ENCODE data around the gene VPS72. TPM values are rescaled to one million over a fixed set of nuclear protein-coding genes. Genes with fewer than 3 reads are reported as not detected.

The VPS72 gene
- total RNA-seq, 2 donors from 2014 or later: 38.8 TPM

DNA sequence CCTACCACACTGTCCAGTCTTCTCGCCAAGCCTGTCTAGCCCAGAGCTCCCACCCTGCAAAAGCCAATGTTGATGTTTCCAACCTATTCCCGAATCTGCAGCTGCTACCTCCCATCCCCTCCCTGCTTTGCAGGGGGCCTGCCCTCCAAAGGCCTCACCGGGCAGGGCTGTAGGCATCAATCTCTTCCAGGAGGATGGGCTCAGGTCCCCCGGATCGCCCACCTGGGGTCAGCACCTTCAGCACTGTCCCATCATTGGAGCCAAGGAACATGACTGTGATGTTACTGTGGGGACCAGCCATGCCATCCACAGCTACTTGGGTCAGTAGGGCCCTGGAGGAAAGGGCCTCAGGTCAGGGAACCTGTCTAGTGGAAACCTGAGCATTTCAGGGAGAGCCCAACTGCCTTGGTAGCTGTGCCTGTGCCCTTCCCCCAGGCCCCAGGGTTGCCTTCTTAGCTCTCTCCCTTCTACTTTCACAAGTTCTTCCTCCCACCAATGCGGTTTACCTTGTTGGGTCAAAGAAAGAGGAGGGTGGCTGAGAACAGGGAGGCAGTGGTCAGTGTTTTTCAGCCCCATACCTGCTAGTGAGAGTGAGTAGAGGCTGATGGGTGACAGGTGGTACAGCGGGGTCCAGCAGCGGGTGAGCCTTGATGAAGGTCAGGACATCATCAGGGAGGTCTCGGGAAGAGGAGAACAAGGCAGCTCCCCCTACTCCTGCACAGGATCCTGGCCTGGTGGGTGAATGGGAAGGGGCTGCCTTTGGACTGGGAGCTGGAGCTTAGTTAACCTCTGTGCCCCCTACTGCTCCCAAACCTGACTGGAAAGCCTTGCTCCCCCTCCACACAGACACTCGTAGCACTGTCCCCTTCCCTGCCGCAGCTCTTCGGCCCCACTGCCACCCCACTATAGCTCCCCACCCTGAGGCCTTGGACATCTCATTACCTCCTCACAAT, 54.3 kb downstream of the VPS72 start:
- Histone ChIP-seq H3K27ac (no peak overlapping the region), H3K36me3 (no peaks in the 10 kb centered on the region), H3K4me3 (no peak overlapping the region), H3K4me1 (no peaks in the 10 kb centered on the region), H3K9me3 (no peaks in the 10 kb centered on the region), H3K27me3 (peaks cover 8% of the 10 kb centered on the region), H3K9ac (ENCODE audit: low read depth in 2 of 2, low read length in 2 of 2) (no peak overlapping the region)
- DNase-seq: no peak
- TF ChIP-seq, protein P1, sequence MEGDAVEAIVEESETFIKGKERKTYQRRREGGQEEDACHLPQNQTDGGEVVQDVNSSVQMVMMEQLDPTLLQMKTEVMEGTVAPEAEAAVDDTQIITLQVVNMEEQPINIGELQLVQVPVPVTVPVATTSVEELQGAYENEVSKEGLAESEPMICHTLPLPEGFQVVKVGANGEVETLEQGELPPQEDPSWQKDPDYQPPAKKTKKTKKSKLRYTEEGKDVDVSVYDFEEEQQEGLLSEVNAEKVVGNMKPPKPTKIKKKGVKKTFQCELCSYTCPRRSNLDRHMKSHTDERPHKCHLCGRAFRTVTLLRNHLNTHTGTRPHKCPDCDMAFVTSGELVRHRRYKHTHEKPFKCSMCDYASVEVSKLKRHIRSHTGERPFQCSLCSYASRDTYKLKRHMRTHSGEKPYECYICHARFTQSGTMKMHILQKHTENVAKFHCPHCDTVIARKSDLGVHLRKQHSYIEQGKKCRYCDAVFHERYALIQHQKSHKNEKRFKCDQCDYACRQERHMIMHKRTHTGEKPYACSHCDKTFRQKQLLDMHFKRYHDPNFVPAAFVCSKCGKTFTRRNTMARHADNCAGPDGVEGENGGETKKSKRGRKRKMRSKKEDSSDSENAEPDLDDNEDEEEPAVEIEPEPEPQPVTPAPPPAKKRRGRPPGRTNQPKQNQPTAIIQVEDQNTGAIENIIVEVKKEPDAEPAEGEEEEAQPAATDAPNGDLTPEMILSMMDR (IDR thresholded peaks at IDR 0.05): no peak
- intact Hi-C loops (cut with DNase I): no loop called here

GRCh38 chr1:151134991-151135390, 55.0 kb downstream of the VPS72 start:
- Histone ChIP-seq H3K9me3 (no peaks in the 10 kb centered on the region), H3K27me3 (peaks cover 8% of the 10 kb centered on the region), H3K27ac (no peak overlapping the region), H3K9ac (ENCODE audit: low read depth in 2 of 2, low read length in 2 of 2) (no peak overlapping the region), H3K36me3 (no peaks in the 10 kb centered on the region), H3K4me3 (no peak overlapping the region), H3K4me1 (no peaks in the 10 kb centered on the region)
- TF ChIP-seq, protein P1 (IDR thresholded peaks at IDR 0.05): no peak
- intact Hi-C loops (cut with DNase I): no loop called here
- DNase-seq: no peak

- intact Hi-C loops (cut with DNase I): no loop called here
- H3K4me3 ChIP-seq: no peak overlapping the region
- H3K36me3 ChIP-seq: no peaks in the 10 kb centered on the region
- H3K27me3 ChIP-seq: peaks cover 8% of the 10 kb centered on the region
- TF ChIP-seq, protein P1 (IDR thresholded peaks at IDR 0.05): no peak
- no peaks in the 10 kb centered on the region for H3K9me3 ChIP-seq
- no peak for DNase-seq
- no peak overlapping the region for H3K27ac ChIP-seq
- no peaks in the 10 kb centered on the region for H3K4me1 ChIP-seq
- H3K9ac ChIP-seq (ENCODE audit: low read depth in 2 of 2, low read length in 2 of 2): no peak overlapping the region
Measured at GRCh38 chr1:151134396-151134795, 55.6 kb downstream of the VPS72 start.

GRCh38 chr1:151133018-151133806, 56.8 kb downstream of the VPS72 start:
- peaks cover 8% of the 10 kb centered on the region for H3K27me3 ChIP-seq
- no peaks in the 10 kb centered on the region for H3K36me3 ChIP-seq
- no peak overlapping the region for H3K9ac ChIP-seq (ENCODE audit: low read depth in 2 of 2, low read length in 2 of 2)
- DNase-seq: no peak
- H3K9me3 ChIP-seq: no peaks in the 10 kb centered on the region
- peak overlapping the region; percentile 27 for H3K4me3 ChIP-seq
- no peaks in the 10 kb centered on the region for H3K4me1 ChIP-seq
- TF ChIP-seq, protein P1 (IDR thresholded peaks at IDR 0.05): no peak
- intact Hi-C loops (cut with DNase I): no loop called here
- H3K27ac ChIP-seq: no peak overlapping the region

DNA sequence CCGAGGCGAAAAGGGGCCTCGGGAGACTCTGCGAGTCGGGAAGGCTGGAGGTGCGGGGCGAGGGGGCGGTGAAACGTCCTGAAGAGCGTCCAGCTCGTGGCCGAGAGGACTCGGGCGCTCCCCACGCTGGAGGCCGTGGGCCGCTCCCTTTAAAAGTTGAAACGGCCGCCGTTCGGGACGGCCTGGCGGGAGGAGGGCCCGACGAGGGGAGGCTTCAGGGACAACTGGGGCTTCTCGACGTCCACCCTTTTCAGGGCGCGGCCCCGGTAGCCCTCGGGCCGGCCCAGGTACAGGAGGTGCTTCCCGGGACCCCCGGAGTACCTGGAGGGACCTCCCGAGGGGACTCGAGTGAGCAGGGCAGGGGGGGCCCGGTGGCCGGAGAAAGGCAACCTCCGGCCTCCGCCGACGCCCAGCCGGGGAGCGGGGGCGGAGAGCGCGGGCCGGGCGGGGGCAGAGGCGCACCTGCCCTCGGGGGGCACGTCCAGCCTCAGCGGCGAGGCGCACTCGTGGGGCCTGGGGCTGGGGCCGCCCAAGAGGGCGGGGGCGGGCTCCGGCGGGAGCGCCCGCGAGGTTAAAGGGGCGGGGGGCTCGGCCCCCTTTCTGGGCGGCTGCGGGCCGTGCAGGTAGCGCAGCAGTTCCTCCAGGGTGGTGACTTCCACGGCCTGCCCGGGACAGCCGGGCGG, 57.5 kb downstream of the VPS72 start:
- intact Hi-C loops (cut with DNase I): no loop called here
- H3K9ac ChIP-seq (ENCODE audit: low read depth in 2 of 2, low read length in 2 of 2): no peak overlapping the region
- TF ChIP-seq, protein P1 (IDR thresholded peaks at IDR 0.05): no peak
- no peaks in the 10 kb centered on the region for H3K36me3 ChIP-seq
- no peaks in the 10 kb centered on the region for H3K4me1 ChIP-seq
- peaks cover 8% of the 10 kb centered on the region for H3K27me3 ChIP-seq
- H3K27ac ChIP-seq: no peak overlapping the region
- H3K9me3 ChIP-seq: no peaks in the 10 kb centered on the region
- peak overlapping the region; percentile 27 for H3K4me3 ChIP-seq
- DNase-seq: no peak

Measured in colonic mucosa (tissue), 4 donors.